ENCODE results near the gene BCL2L1.

The BCL2L1 gene

GRCh38 chr20:31708736-31709534 is 13.7 kb downstream of the BCL2L1 start:
- DNase-seq = peak; percentile 89

GRCh38 chr20:31707994-31708735 is 14.5 kb downstream of the BCL2L1 start:
- DNase-seq = peak; percentile 89

- DNase-seq = no peak
Observed at GRCh38 chr20:31707258-31707615, 15.4 kb downstream of the BCL2L1 start.

GRCh38 chr20:31706607-31707257 is 15.9 kb downstream of the BCL2L1 start:
- no peak for DNase-seq

GRCh38 chr20:31705598-31706597 is 16.8 kb downstream of the BCL2L1 start:
- DNase-seq = no peak

- DNase-seq = no peak
Observed at GRCh38 chr20:31705191-31705590, 17.5 kb downstream of the BCL2L1 start.

- no peak for DNase-seq
Observed at GRCh38 chr20:31704225-31705119, 18.2 kb downstream of the BCL2L1 start.

- no peak for DNase-seq
Observed at GRCh38 chr20:31701591-31701990, 21.1 kb downstream of the BCL2L1 start.

GRCh38 chr20:31700747-31701146 is 21.9 kb downstream of the BCL2L1 start:
- DNase-seq = no peak

- DNase-seq = no peak
Observed at GRCh38 chr20:31699801-31700728, 22.6 kb downstream of the BCL2L1 start.

- no peak for DNase-seq
Observed at GRCh38 chr20:31698803-31699718, 23.6 kb downstream of the BCL2L1 start.

- DNase-seq = no peak
Observed at GRCh38 chr20:31698243-31698802, 24.3 kb downstream of the BCL2L1 start.

GRCh38 chr20:31695849-31696804 is 26.5 kb downstream of the BCL2L1 start:
- no peak for DNase-seq

GRCh38 chr20:31694842-31695593 is 27.6 kb downstream of the BCL2L1 start:
- DNase-seq = no peak

- DNase-seq = no peak
Observed at GRCh38 chr20:31693987-31694661, 28.5 kb downstream of the BCL2L1 start.

GRCh38 chr20:31693402-31693801 is 29.3 kb downstream of the BCL2L1 start:
- DNase-seq = no peak
